Activated naive CD4-positive, alpha-beta T cell (primary cell): ENCODE results near the gene CNTN5.

Experiments used
- DNase-seq, 4 experiments: peaks; one replicate each; lab custom pipeline; 2025; lab: John Stamatoyannopoulos, UW

The CNTN5 gene

DNA sequence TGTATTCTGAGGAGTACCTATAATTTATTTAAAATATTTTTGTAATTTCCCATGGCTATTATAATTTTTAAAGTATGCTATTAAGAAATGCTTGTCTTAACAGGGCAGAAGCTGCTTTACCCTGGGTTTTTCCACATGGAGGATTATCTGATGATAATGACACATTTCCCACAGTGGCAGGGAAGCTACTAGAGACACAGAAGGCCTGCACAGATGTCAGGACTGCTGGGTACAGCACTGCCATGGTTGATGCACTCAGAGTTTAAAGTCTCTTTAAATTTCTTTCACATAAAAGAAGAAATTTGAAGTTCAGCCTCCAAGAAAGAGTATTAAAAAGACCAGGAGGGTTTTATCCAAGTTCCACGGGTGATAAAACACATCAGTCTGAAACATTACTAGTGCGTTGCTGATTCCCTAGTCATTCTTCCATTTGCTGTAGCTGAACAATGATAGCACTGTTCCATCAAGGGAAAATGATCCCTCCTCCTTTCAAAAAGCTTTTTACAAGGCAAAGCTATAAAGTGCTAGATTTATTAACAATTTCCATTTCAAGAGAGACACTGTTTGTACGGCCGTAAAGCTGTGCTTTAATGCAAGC, 363.0 kb downstream of the CNTN5 start:
- DNase-seq: no peak

DNA sequence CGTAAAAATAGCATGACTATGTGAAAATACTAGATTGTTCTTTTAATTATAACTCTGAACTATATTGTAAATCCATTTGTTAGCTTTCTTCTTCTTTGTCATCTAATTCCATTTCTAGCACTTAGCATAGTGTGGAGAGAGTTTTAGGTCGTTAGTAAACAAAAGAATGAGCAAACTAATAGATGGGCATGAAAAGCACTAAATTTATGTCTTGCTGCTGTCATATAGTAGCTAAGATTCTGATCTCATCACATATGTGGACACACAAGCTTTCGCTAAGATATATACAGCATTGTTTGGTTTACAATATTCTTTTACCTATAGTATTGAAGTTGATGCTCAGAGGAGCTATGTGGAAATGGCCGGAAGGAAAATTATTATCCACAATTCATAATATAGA, 370.5 kb downstream of the CNTN5 start:
- no peak for DNase-seq

- no peak for DNase-seq
These were observed 385.6 kb downstream of the CNTN5 start for GRCh38 chr11:99406345-99406744.

DNA sequence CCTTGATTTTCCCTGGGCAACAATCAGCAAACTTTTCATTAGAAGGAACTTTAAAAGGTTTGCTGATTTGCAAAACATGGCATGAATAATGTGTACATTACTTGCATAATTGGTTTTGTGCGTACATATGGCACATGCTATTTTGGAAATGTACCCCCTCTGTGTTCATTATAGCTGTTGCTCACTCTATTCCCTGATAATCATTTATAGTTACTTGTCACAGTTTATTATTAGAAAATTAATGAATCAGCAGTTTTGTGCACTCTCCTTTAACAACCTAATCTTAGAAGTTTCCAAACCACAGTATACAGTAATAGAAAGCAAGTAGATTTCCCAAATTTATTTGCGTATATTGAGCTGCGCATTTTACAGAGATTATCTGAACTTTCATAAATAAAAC, 389.9 kb downstream of the CNTN5 start:
- DNase-seq: no peak

DNA sequence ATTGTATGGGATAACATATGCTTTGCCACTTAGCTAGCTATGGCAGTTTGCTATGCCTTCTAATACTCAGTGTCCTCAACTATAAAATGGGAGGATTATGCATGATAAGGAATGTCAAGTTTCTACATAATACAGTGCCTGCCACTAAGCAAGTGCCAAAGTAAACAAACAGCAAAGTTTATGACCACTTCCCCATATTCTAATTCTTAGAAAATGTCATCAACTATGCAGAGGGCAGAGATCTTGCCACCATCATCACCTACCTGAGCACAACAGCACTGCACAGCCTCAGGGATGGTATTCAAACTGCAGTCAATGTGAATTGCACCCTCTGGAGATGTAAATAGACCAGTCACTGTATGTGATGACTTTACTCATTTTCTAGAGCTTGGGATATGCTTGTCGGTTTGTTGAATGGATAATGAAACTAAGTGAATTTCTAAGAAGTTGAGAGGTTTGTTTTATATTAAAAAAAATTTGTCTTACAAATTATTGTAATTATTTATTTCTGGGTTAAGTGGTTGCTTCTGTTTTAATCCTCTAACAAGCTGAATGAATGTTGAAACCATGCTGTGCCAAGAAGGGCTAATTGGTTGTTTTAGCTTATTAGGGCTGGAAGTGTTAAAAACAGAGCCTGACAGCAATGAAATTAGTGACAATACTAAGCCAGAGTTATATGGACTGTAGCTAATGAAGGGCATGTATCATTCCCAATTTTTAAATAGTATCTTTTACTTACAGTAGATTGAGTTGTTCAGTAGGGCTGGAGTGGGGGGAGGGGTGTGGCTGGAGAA, 398.4 kb downstream of the CNTN5 start:
- no peak for DNase-seq

GRCh38 chr11:99419991-99420390, 399.2 kb downstream of the CNTN5 start:
- no peak for DNase-seq

DNA sequence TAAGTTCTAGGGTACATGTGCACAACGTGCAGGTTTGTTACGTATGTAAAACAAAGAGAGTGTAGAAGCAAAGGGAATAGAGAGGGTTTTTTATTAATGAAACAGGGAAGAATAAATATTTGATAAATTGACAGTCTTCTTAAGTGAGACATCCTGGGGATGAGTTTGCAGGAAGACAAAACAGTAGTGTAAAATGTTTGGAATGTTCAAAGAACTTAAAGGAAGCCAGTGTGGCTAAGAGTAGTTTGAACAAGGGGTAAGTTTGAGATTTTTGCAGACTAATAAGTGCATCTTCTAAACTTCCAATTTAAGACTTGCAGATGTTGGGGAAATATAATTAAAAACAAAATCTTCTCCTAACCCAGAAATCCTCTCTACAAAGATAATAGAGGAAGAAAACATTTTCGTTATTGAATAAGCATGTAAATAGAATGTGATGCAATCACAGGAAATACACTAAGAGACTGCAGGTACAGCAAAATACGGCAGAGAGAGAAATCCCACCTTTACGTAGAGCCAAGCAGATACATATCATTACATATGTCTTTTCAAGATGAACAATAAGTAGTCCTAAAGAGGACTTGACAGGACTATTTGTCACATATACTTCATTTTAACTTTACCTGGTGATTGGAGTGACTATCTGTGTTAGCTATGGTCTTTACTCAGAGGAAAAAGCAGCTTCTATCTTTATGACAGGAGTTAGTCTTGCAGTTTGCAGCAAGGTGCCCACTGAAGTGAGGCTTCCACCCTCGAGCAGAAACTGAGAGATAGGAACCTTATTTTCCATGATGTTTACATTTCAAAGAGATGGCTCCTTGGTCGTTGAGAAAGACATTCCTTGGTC, 402.1 kb downstream of the CNTN5 start:
- DNase-seq: no peak

DNA sequence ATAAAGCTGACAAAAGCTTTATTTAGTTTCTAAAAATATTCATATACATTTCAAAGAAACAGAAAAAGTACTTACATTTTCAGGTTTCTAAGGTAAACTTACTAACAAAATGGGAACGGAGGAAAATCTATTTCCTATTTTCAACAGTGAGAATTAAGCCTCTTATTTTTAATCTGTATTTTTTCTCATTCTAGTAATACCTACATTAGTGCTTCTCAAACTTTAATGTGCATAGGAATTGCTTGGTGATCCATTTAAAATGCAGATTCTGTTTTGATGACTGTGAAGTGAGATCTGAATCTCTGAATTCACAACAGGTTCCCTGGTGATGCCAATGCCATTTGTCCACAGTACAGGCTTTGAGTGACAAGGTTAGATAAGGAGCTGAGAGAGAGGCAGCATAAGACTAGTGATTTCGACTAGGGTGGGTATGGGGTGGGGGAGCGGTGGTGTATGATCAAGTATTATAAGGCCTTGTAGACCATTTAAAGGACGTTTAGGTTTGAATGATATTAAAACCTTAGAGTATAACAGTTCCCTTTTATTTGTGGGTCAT, 402.8 kb downstream of the CNTN5 start:
- no peak for DNase-seq

DNA sequence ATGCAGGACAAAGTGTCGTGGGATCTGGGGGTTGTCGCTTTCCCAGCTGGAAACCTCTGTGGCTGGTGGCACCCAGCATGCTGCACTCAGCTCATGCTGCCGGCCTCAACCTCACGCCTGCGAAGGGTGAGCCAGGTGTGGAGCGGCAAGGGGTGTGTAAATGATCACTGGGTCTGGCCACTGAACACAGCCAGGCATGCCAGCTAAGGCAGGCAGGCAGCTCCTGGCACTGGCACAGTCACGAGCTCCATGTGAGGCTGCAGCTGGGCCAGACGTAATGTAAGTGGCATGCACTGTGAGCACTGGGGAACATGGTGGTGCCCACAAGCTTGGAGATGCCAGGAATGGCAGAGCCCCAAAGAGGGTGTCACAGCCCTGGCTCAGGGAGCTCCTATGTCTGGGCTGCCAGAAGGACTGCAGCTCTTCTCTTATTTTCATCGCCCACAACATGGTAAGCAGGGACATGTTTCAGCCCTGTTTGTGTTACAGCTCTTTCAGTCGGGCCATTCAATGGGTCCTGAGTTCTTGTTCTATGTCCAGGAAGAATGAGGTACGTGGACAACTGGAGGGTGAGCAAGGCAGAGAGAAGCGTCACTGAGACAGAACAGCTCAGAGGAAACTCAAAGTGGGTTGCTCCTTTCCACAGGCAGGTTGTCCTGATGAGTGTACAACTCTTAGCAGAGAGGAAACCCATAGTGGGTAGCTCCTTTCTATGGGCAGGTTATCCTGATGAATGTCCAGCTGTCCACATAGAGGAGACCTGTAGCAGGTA, 403.8 kb downstream of the CNTN5 start:
- DNase-seq: no peak

GRCh38 chr11:99425596-99425995, 404.8 kb downstream of the CNTN5 start:
- no peak for DNase-seq

DNA sequence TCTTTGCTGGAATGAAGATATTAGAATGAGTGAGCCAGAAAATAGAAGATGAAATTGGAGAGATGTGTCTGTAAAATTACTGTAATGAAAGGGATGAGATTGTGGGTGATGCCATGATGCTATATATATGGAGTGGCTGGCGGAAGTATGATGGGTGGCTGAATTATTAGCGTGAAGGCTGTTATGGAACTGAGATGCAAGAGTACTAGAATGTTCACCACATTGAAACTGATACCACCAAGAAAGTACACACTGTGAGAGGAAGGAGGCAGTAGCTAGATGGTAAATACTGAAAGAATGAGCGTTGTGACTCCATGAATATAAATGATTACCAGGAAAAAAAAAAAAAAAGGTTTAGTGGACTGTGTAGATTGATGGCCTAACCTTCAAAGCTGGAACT, 411.9 kb downstream of the CNTN5 start:
- DNase-seq: no peak

GRCh38 chr11:99443276-99443675, 422.5 kb downstream of the CNTN5 start:
- no peak for DNase-seq

DNA sequence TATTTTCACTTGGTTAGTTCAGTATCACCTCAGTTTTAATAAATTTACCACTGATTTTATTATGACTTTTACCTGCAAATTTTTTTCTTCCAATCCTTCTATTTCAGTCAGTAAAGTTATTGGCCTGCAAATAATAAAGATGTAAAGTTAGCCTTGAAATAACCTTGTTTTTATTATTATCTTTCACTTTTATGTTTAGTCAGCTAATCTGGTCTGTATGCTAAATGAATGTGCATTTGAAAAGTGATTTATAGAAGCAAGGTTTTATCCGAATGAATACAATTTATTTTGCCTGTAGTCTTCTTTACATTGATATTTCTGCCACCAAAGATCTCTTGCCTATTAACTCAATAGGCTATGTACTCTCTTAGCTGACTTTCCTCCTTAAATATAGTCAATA, 425.7 kb downstream of the CNTN5 start:
- no peak for DNase-seq

DNA sequence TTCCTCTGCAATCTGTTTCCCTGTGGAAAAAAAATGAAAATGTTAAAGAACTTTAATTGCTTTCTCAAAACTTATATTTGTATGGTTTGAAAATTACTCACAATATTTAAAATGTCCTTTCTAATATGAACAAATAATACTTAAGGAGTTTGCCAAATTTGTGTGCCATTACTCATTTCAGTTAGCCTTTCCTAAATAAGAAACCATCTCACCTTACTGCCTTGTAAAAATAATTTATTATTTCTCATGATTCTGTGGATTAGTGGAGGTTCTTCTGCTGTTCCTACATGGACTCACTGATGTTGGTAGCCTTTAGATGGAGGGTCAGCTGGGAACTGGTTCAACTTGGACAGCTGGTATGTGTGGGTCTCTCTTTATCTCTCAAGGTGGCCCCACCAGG, 428.6 kb downstream of the CNTN5 start:
- DNase-seq: no peak

GRCh38 chr11:99452075-99452474, 431.3 kb downstream of the CNTN5 start:
- DNase-seq: no peak

GRCh38 chr11:99461913-99462312, 441.2 kb downstream of the CNTN5 start:
- no peak for DNase-seq

- no peak for DNase-seq
These were observed 444.2 kb downstream of the CNTN5 start for GRCh38 chr11:99464985-99465384.

DNA sequence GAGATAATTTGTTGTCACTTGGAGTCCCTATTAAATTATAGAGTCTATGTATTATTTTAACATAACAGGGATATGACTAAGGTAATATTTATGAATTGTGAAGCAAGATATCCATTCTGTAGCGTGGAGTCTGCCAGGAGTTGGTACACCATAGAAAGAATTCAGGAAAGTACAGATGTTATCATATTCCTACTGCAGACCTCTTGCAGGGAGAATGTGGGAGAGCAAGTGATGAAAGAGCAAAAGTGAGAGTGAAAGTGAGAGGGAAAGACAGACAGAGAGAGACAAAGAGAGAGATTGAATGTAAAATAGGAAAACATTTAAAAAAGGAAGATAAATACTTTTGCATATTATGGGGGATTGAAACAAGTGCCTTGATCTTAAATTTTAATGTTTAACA, 468.8 kb downstream of the CNTN5 start:
- DNase-seq: no peak

DNA sequence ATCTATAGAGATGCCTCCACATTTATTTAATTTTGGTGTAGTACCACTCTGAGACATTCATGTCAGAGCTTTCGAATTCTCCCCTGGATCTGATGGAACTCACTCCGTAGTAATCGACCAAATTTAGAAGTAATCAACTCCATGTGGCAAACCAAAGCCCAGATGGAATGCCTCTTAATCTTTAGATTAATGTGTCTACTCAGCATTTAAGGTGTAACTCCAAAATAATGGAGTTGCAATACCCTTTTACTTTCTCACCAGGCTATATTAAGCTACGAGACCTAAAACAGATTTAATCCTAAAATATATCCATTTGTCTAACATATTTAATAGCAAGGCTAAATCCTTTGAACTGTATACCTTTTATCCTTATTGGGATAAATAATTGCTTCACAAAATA, 473.3 kb downstream of the CNTN5 start:
- no peak for DNase-seq

- no peak for DNase-seq
These were observed 480.9 kb downstream of the CNTN5 start for GRCh38 chr11:99501655-99502054.

DNA sequence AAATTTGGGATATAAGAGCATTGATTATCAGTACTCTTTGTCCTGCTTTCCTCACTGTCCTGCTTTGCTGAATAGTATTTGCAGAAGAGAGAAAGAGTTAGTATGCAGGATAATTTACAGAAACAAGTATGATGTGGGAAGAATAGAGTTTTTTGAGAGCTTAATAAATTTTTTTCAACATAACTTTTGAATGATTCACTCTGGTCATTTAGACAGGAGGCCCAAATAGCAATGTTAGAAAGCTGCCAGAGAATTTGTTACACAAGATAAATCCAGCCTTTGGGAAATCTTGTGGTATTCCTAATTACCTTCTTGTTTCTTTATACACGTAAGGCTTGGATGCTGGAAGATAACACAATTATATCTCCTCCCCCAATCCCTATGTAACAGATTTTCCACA, 484.6 kb downstream of the CNTN5 start:
- DNase-seq: no peak

- no peak for DNase-seq
These were observed 485.1 kb downstream of the CNTN5 start for GRCh38 chr11:99505831-99506230.
